NCI-H2171 (cell line): ENCODE data around the gene BABAM2.

ENCODE experiments used
- DNase-seq: peaks from one replicate; lab custom pipeline; 2025; lab: John Stamatoyannopoulos, UW

The BABAM2 gene

DNA sequence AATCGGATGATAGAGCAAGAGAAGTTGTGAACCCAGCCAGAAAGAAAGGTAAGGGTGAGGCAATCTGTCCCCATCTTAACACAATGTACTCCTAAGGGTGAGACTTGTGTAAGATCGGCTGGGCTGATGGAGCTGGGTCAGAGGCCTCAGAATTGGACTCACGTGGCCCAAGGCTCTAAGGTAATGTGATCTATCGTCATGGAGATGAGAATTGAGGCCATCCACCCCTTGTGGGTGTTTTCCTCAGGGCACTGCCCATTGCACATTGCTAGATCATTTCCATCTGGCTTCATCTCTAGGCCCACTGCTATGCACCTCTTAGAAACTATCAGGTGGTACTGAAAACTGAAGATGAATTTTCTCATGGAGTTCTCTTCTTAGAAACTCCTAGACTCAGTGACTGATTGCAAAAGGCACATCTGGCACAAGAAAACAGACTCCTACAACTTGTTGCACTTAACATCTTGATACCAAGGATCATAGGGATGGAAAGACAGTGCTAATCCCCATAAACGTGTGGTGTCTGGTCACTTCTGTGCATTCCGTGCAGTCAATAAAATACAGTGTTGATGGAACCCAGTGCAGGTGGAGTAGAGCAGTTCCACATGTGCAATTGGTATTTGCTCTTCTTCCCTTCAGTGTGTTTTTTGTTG is 273.2 kb downstream of the BABAM2 start:
- DNase-seq, result no peak

DNA sequence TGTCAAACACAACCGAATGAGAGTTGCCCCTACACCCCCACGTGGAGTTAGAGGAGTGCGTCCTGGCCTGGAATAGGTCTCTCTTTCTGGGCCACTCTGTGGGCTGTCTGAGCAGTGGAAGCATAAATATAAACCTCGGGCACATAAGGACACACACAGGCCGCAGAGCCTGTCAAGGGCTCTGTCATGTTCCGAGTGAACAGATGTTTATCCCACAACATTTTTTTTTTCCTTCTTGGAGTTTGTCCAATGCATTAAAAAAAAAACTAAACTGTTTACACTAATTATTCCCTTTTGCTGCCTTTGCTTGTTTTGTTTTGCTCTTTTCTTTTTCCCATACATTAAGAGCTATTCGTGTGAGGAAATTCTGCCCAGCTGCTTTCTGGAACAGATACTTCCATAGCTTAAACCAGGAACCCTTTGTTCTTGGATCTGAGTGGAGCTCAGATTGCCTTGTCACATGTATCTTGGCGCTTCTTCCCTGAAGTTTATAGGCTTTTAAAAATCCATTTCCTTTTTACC is 273.8 kb downstream of the BABAM2 start:
- peak; percentile 77 for DNase-seq

DNA sequence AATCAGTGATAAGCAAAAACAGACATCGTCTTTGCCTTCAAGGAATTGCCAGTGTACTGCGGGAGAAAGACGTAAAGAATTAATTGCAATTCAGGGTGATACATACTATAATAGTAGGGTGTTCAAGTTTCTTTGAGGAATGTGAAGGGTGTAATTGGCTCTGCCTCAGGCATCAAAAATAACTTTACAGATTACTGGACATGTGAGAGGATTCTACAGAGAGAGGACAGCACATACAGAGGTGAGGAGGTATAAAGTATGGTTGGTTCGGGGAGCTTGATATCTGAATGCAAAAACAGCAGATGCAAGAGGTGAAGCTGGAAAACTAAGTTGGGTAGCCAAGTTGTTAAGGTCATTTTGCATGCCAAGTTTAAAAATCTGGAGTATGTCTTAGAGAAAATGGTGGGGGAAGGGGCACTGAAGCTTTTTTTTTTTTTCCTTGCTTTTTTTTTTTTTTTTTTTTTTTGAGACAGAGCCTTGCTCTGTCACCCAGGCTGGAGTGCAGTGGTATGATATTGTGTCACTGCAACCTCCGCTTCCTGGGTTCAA is 274.6 kb downstream of the BABAM2 start:
- DNase-seq, result no peak

DNA sequence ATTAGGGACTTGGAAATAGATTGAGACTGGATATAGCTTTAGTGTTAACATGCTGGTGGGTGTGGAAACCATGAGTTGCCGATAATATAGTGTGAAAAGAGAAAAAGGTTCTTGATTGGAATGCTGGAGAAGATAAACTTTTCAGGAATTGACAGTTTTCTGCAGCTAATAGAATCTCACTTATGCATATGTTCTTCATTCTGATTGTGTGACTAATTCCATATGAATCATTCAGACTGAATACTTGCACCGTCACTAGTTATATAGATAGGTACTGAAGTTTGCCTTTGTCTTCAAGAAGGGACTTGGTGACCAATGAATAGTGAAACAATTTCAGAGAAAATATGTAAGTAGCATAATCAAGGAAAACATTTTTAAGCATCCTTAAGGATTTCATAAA is 276.4 kb downstream of the BABAM2 start:
- DNase-seq, result no peak

DNA sequence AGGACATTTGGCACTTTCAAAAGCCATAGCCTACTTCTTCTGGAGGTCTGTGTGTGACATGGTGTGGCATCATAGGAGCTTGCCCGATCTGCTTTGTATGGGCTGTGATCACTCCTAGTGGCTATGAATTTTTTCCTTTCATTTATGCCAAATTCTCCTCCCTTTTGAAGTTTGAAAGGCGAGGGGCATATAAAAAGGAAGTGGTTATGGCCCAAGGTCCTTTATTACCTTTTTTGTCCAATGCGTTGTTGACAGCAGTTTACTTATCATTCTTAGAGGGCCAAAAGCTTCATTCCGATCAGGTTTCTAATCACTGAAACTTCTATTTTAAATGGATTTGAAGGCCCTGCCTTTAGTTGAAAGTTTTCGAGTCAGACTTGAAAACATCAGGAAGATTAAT is 277.8 kb downstream of the BABAM2 start:
- no peak for DNase-seq

DNA sequence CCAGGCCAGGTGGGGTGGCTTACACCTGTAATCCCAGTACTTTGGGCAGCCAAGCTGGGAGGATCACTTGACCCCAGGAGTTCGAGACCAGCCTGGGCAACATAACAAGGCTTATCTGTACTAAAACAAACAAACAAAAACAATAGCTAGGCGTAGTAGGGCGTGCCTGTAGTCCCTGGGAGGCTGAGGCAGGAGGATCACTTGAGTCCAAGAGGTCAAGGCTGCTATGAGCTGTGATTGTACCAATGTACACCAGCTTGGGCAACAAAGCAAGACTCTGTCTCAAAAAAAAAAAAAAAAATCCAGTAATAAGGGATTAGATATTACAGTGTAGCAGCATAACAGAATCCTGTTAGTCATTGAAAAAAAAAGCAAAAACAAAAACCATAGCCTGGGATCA is 279.0 kb downstream of the BABAM2 start:
- no peak for DNase-seq

DNA sequence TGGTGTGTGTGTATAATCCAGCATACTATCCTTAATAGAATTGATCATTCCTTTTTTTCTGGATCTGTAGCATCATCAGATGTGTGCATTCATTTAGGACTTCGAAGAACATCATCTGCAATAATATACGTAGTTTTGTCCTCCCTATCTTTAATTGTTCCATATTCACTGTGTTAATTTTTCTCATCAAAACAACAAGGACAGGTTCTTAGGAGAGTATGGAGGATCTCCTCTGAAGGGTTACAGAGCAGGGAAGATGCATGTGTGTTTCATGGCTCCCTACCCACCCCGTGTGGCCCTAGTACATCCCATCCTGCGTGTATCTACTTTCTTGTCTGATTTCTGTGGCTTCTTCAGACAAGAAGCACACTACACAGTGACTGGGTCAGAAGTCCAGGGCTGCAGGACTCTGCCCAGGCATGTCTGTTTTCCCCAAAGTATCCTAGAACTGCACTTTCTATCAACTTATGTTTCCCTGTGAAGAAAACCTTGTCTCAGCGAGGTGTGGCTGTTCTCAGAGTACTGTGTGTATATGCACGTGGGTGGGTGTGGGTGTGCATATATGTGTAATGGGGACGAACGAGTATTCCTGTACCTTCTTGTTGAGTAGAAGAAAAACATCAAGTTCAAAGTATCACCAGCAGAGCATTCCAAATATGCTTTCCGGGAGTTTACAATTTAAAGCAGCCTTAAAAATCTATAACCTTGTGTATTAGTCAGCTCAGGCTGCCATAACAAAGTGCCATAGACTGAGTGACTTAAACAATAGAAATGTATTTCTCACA is 281.8 kb downstream of the BABAM2 start:
- no peak for DNase-seq

DNA sequence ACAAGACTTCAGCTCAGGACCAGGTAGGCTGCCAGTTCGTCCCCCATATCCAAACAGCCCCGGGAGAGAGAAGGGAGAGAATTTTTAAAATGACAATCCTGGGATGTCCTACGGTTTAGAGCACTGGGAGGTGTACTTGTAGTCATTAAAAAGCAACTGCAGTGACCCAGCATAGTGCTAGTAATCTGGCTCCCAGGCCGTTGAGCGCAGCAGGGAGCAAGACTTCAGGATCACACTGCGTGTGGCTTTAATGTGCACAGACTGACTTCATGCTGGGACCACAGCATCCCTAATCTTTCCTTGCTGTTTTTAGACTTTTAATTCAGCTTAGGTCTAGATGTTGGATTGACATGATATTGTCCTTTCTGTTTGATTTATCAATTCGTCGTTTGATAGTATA is 282.8 kb downstream of the BABAM2 start:
- DNase-seq, result no peak

DNA sequence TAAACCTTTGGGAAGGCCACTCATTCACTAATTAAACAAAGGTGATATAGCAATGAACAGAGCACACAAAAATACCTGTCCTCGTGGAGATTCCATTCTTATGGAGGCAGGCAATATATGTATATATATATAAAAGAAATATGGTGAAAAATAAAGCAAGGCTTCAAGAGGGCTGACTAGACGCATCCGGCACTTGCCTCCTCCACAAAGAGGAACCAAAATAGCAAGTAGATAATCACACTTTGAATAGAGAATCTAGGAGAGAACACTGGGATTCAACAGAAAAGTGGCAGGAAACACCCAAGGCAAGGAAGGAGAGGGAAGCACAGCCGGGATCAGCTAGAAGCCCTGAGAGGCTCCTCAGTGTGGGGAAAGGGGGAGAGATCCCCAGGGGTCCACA is 283.7 kb downstream of the BABAM2 start:
- no peak for DNase-seq

DNA sequence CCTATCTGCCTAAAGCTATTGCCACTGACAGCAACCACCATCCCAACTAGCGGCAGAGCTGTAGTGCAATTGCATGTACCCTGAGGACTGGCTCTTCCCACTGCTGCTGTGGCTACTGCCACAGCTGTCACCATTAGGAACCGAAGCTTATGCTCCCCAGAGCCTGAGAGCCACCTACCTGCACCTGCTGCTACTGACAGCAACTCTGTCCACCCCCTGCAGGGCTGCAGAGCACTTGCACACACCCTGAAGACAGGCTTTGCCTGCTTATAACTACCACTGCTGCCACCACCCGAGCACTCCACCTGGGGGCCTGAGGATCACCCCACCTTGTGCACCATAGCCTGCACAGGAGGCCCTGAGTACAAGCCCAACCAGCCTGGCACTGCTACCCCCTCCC is 284.5 kb downstream of the BABAM2 start:
- DNase-seq, result peak; percentile 15

DNA sequence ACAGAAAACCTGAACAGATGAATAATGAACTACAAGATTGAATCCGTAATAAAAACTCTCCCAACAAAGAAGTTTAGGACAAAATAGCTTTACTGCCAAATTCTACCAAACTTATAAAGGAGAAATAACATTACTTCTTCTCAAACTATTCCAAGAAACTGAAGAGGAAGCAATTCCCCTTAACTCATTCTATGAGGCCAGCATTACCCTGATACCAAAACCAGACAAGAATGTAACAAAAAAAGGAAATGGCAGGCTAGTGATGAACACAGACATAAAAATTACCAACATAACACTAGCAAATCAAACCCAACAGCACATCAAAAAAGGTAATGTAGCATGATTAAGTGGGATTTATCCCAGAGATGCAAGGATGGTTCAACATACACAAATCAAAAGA is 288.4 kb downstream of the BABAM2 start:
- DNase-seq, result no peak

DNA sequence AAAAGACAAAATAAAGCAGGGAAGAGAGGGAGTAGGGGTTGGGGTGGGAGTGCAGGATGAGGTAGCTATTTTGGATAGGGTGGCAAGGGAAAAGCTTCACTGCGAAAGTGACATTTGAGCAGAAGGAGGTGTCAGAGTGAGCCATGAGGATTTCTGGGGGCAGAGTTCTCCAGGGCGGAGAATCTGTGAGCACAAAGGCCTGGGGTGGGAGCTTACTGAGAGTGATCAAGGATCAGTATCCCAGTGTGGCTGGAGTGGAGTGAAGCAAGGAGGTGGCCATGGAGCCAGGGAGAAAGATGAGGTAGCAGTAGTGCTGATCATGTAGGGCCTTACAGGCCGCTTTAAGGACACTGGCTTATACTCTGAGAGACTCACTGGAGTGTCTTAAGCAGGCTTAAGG is 291.3 kb downstream of the BABAM2 start:
- DNase-seq, result no peak

DNA sequence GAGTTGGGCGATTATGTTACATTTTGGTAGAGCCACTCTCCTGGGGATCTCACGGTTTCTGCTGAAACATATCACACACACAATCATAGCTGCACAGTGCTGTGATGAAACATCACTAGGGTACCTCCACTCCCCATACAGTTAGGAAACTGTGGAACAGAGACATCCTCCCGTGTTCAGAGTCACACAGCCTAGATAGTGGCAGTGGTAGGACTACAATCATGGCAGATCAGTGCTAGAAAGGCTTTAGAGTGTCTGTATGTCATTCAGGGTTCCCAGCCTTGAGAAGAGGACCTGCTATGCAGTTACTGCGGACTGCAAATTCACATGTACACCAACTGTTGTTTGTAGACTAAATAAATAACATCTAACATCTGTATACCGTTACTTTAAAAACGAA is 291.8 kb downstream of the BABAM2 start:
- DNase-seq, result no peak

DNA sequence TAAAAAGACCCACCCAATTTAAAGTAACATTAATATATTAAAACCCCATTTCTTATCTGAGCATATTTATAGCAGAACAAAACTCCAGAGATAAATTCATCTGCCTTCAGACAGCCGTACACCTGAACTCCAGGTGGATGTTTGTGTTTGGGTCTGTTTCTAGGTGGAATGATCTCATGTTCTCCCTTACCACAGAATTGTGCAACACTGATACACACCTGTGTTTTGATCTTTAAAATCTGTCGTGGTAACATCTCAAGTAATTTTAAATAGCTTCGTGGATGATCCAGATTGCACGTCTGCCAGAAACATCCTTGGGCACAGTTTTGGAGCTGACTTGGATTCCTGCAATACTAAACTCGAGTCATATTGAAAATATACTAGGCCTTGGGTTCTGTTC is 294.6 kb downstream of the BABAM2 start:
- no peak for DNase-seq

DNA sequence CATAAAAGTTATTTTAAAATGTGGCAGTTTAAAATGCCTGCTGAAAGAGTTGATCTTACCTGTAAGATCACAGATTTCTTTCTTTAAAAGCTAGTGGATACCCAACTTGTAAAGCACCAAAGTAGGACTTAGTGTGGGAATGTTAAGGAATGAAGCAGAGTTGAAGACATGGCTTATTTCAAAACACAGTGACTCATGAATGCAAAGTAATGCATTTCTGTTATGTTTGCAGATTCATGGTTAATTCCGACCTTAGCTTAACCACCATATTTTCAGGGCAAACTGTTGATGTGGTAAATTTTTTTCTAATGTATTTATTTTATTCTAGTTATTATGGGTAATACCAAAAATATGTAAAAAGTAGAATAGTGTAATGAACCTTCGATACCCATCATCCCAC is 295.4 kb downstream of the BABAM2 start:
- DNase-seq, result no peak

DNA sequence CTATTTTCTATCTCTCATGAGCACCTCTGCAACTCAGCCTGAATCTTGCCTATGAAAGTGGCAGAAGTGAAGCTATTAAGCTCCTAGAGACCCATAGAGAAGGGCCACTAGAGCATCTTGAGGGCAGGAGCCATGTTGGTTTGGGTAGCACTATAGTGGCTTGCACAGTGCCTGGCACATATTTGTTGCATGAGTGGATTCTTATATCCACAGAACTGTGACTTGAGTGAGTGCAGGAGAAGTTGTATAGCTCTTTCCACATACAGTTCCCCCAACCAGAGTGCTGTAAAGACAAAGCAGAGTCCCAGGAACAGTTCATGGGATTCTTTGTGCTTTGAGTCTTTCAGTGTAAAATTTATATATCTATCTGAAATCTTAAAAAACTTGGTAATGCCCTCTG is 296.7 kb downstream of the BABAM2 start:
- DNase-seq, result no peak

DNA sequence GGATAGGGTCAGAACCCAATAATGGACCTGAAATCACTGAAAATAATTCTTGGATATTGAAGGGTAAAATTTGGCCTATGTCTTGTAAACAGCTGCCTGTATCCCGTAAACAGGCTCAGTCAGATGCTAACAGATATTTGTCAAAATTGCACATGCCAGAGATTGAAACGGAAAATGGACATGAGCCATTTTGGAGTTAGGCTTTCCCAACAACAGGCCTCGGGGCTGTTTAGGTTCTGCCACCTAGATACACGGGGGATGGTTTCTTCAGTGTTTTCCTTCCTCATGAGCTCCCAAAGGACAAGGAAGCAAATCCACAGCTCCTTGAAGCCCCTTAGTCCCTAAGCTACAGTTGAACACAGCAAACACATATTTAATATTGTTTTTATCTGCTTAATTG is 297.9 kb downstream of the BABAM2 start:
- DNase-seq, result no peak

DNA sequence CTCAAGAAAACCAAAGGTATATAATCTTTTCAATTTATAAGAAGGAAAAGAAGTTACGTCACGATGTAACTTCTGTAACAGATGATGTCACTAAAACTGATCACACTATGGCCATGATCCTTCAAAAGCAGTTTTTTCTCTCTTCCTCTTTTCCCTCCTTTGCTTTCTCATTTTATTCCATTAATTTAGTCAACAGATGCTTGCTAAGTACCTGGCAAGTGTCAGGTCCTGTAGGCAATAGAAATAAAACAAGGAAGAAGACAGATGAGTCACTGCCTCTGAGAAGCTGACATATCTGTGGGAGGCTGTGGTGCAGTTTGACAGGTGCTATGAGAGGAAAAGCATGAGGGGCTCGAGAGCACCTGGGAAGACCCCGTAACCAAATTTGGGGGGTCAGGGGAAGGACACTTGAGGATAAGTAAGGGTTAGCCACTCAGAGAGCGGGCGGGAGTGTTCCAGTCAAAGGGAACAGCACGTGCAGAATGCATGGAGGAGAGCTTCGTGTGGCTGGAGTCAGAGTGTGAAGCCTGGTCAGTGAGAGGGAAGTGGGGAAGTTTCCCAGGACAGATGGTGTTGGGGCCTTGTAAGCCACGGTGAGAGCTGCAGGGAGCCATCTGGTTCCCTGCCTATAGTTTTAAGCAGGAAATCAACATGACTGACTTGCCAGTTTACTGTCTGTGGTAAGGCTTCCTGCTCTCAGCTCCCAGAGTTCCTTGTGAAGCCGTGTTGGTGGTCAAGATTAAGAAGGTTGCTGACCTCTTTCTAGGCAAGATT is 303.3 kb downstream of the BABAM2 start:
- peak; percentile 47 for DNase-seq

DNA sequence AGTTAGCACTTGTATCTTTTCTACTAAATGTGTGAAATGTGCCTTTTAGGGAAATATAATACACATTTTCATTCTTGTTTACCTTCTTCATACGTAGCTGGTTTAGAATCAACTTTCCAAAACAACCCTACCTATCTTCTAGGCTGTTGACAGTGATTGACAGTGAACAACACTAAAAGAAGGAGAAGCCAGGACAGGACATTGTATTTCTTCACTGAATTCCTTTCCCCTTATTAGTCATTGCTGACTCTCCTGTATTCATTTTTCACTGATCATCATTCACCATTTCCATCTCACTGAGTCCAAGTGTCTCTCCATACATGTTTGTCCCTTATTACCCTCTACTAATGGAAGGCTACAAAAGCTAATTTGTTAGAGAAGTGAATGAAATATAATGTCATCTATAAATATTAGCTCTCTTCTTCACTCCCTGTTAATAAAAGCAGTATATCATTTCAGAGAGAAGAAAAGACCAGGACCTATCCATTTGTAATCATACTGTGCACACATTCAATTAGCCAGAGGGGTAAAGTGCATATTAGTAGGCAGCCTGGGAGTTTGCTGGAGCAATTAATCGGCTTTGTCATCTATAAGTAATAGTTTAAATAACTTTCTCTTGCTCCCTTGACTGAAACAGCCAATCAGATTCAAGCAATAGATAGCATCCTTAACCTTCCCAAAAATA is 309.6 kb downstream of the BABAM2 start:
- no peak for DNase-seq

DNA sequence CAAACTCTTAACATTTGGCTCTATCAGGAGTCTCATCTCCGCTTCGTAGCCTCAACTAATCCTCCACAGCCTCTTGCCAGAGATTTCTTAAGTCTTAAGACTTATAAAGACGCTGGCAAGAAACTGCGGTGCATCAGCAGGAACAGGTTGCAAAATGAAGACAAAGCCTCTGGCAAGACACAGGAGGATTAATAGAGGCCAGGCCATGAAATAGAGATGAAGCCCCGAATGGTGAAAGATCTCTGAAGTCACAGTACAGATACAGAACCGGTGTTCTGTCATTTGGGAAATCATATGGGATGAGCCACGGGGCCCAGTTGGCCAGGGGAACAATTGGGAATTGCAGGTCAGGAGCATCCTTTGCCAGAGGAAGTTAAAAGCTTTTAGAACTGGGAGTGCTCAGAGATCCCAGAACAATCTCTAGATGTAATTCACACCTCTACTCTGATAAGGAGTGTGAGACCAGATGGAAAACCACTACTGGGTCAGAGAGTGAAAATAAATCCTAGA is 311.2 kb downstream of the BABAM2 start:
- DNase-seq, result no peak

DNA sequence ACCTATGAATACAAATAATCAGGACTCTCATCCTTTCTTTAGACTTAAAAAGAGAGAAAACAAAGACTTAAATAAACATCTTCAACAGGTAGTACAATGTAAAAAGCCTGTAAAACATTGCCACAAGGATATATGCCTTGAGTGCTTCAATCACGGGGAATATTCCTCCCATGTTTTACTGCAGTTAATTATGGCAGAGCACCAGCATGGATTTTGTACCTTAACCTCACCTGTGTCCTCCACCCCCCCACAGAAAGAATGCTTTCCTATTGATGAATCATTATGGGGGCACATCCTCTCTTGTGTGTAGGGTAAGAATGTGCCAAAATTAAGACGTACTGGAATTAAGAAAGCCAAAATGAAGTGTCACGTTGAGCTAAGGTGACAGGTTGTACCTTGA is 312.2 kb downstream of the BABAM2 start:
- no peak for DNase-seq

DNA sequence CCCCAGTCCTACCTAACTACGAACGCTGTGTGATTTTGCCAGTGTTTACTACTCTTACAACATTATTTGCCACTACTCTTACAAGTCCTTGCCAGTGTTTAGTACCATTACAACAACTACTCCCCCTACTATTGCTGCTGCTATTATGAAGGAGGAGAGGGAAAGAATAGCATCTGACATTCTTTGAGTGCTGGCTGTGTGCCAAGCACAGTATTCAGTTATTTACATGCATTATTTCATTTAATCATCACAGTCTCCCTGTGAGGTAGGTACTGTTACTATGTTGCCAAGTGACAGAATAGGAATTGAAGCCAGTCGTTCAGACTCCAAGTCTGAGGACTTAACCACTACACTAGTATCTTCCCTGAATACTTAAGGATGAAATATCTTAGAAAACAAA is 316.2 kb downstream of the BABAM2 start:
- DNase-seq, result peak; percentile 4
